Calu3 (cell line): Measurements from ENCODE around the gene HIVEP3. TPM values are rescaled to one million over a fixed set of nuclear protein-coding genes. Genes with fewer than 3 reads are reported as not detected.

Experiments used
- BruUV-seq: library from RNA; stranded (reverse); fragments of 400-500 nt; replicated peaks from 2 replicates; lab custom pipeline; 2021; lab: Mats Ljungman, UMichigan
- CTCF ChIA-PET: fragments of 300-600 bp; sonication (Branson Sonifier 250); formaldehyde crosslinking; loops from one replicate; lab custom pipeline; 2022; ENCODE audit warnings: antibody characterized with exemption; lab: Charles Lee
- DNase-seq: peaks from one replicate; pipeline ENCODE4 v3.0.0; 2022
- H3K27ac Mint-ChIP-seq: one replicate; pipeline ENCODE4 v1.8.0; 2022; ENCODE audit warnings: mixed read lengths; ENCODE audit not compliant: unreplicated experiment
- H3K27me3 Mint-ChIP-seq: one replicate; pipeline ENCODE4 v1.8.0; 2022; ENCODE audit warnings: mixed read lengths; ENCODE audit not compliant: unreplicated experiment
- H3K36me3 Mint-ChIP-seq: one replicate; pipeline ENCODE4 v1.8.0; 2022; ENCODE audit warnings: mild to moderate bottlenecking, moderate library complexity, mixed read lengths; ENCODE audit not compliant: insufficient read depth, unreplicated experiment
- H3K4me1 Mint-ChIP-seq: one replicate; pipeline ENCODE4 v1.8.0; 2022; ENCODE audit warnings: mild to moderate bottlenecking, low read depth, mixed read lengths; ENCODE audit not compliant: unreplicated experiment
- H3K4me3 Mint-ChIP-seq: one replicate; pipeline ENCODE4 v1.8.0; 2022; ENCODE audit warnings: mild to moderate bottlenecking, low read depth, moderate library complexity, mixed read lengths; ENCODE audit not compliant: unreplicated experiment
- H3K9me3 Mint-ChIP-seq: one replicate; pipeline ENCODE4 v1.8.0; 2022; ENCODE audit warnings: low read depth, mixed read lengths; ENCODE audit not compliant: unreplicated experiment
- intact Hi-C: fragments of 100-400 bp; cut with micrococcal nuclease; formaldehyde crosslinking; loops from one replicate; pipeline ENCODE4 v1.10.0; 2022; ENCODE audit not compliant: unreplicated experiment
- total RNA-seq: library from RNA; stranded (reverse); gene quantifications from 2 replicates; pipeline ENCODE4 v1.2.3, GENCODE V29; 2022
- TF ChIP-seq, protein P1 (sequence below): fragments of 200-600 bp; IDR thresholded peaks from one replicate; pipeline ENCODE4 v1.8.0; 2022; ENCODE audit warnings: antibody characterized with exemption; ENCODE audit not compliant: unreplicated experiment

Gene HIVEP3
- total RNA-seq, 1 experiment from 2014 or later: 9.0 TPM

DNA sequence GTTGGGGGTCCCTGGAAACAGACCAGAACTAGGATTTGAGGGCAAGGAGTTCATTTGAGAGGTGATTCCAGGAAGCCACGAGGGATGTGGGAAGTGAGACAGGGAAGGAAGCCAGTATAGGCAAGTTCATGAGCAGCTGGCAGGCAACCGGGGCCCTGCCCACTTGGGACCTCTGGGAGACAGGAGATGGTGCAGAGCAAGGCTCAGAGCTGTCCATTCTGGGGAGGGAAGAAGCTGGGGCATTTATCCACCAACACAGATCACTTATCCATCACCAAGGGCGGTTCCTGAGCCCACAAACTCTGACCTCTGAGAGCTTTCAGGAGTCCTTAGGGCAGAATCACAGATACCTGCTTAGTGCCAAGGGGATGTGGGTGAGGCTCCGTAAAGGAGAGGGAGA lies 451.0 kb downstream of the HIVEP3 start:
- DNase-seq: no peak
- Mint-ChIP-seq H3K36me3 (no peaks in the 10 kb centered on the region), H3K27me3 (no peaks in the 10 kb centered on the region), H3K9me3 (no peaks in the 10 kb centered on the region), H3K4me1 (peaks cover 12% of the 10 kb centered on the region), H3K27ac (no peak overlapping the region), H3K4me3 (no peak overlapping the region)
- TF ChIP-seq, protein P1, sequence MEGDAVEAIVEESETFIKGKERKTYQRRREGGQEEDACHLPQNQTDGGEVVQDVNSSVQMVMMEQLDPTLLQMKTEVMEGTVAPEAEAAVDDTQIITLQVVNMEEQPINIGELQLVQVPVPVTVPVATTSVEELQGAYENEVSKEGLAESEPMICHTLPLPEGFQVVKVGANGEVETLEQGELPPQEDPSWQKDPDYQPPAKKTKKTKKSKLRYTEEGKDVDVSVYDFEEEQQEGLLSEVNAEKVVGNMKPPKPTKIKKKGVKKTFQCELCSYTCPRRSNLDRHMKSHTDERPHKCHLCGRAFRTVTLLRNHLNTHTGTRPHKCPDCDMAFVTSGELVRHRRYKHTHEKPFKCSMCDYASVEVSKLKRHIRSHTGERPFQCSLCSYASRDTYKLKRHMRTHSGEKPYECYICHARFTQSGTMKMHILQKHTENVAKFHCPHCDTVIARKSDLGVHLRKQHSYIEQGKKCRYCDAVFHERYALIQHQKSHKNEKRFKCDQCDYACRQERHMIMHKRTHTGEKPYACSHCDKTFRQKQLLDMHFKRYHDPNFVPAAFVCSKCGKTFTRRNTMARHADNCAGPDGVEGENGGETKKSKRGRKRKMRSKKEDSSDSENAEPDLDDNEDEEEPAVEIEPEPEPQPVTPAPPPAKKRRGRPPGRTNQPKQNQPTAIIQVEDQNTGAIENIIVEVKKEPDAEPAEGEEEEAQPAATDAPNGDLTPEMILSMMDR: no peak
- no TSS peak for BruUV-seq
- intact Hi-C loops: no loop called here
- CTCF ChIA-PET: interaction anchor here (0.6 to 1.0 kb wide), 3 partner anchors 12 to 304 kb away, joined by 3 to 11 read pairs (median 4); no protein-coding TSS in a partner anchor

DNA sequence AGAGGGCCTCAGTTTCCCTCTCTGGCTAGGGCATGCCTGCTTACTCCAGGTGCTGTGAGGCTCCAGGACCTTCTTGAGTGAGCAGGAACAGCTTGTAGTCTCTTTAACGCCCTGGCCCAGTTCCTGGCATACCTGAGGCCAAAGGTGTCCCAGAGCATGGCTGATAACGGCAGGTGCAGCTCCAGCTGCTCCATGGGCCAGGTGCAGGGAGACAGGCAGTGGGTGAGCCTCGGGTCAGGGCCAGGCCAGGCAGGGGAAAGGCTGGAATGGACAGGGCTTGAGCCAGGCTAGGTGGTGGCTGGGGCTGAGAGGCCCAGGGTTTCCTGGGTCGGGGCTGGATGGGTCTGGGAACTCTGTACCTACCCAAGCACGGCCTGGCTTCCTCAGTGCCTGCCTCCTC lies 452.6 kb downstream of the HIVEP3 start:
- Mint-ChIP-seq H3K9me3 (no peaks in the 10 kb centered on the region), H3K27ac (no peak overlapping the region), H3K4me3 (no peak overlapping the region), H3K36me3 (no peaks in the 10 kb centered on the region), H3K27me3 (no peaks in the 10 kb centered on the region), H3K4me1 (peaks cover 12% of the 10 kb centered on the region)
- CTCF ChIA-PET: interaction anchor here (1.0 kb wide), 1 partner anchor 35 kb away, joined by 4 read pairs; no protein-coding TSS in a partner anchor
- no peak for DNase-seq
- intact Hi-C loops: no loop called here
- TF ChIP-seq, protein P1: no peak
- BruUV-seq: no TSS peak

DNA sequence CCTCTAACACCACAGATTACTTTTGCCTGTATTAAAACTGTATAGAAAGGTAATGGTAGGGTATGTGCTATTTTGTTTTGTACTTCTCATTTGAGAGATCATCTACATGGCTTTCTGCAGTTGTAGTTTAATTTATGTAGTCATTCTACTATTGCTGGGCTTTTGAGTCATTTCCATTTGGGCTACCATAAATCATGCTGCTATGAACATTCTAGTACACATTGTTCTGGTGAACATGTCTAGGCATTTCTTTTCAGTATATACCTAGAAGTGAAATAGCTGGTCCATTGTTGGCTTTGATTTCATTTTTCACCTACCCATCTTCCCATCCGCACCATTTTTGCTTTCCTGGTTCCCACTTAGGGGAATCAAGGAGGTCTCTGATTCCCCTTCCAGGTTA lies 453.0 kb downstream of the HIVEP3 start:
- TF ChIP-seq, protein P1: no peak
- Mint-ChIP-seq H3K27ac (no peak overlapping the region), H3K4me1 (peaks cover 12% of the 10 kb centered on the region), H3K4me3 (no peak overlapping the region), H3K27me3 (no peaks in the 10 kb centered on the region), H3K36me3 (no peaks in the 10 kb centered on the region), H3K9me3 (no peaks in the 10 kb centered on the region)
- DNase-seq: no peak
- intact Hi-C loops: no loop called here
- BruUV-seq: no TSS peak
- CTCF ChIA-PET: no interaction called here

DNA sequence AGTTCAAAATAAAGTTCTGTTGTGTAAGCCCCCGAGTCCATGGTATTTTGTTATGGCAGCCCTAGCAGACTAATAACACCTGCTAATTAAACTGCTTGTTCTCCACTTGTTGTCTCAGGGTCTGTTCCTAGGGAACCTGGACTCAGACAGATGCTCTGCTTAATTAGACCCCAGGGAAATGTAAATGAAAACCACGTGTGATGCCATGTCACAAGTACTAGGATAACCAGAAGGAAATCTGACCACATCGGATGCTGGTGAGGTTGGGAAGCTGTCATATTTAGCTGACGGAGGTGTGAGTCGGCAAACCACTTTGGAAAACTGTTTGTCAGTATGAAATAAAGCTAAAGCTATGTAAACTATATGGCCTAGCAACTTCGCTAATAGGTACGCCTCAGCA lies 453.8 kb downstream of the HIVEP3 start:
- CTCF ChIA-PET: no interaction called here

More for the DNA sequence above, 453.8 kb downstream of the HIVEP3 start:
- Mint-ChIP-seq H3K27me3 (peaks cover 6% of the 10 kb centered on the region), H3K9me3 (no peaks in the 10 kb centered on the region), H3K4me3 (no peak overlapping the region), H3K27ac (no peak overlapping the region), H3K36me3 (no peaks in the 10 kb centered on the region), H3K4me1 (peaks cover 12% of the 10 kb centered on the region)
- intact Hi-C loops: no loop called here
- TF ChIP-seq, protein P1: no peak
- no TSS peak for BruUV-seq
- no peak for DNase-seq
